HepG2 (cell line): ENCODE measurements around the gene USP40. TPM values are rescaled to one million over a fixed set of nuclear protein-coding genes. Genes with fewer than 3 reads are reported as not detected.

Experiments used
- ATAC-seq: fragments of 200-7000 bp; cut with Tn5 transposase; 3 replicates; pipeline ENCODE4 v1.9.1; 2020; ENCODE audit warnings: mild to moderate bottlenecking, moderate library complexity
- BruUV-seq: library from RNA; stranded (reverse); fragments of 400-500 nt; replicated peaks from 2 replicates; lab custom pipeline; 2021; lab: Mats Ljungman, UMichigan
- CTCF ChIA-PET: fragments of 300-600 bp; formaldehyde crosslinking; extraction: SDS; loops from one replicate; lab custom pipeline; 2021; ENCODE audit warnings: low total read pairs, inconsistent platforms, low intra/inter-chr PET ratio; lab: Yijun Ruan, JAX
- POLR2A ChIA-PET: fragments of 350-600 bp; sonication (Branson Sonifier 250); formaldehyde crosslinking; loops from one replicate; lab custom pipeline; 2020; ENCODE audit warnings: antibody characterized with exemption, inconsistent platforms; lab: Yijun Ruan, JAX
- DNase-seq: peaks from one replicate; pipeline ENCODE4 v3.0.0-alpha.2; 2015; ENCODE audit warnings: low spot score
- FAIRE-seq: peaks from 3 replicates; lab custom pipeline; 2011; peaks lifted over from hg19 to GRCh38; lab: Jason Lieb, UNC
- H2AFZ ChIP-seq: one replicate; pipeline ENCODE4 v1.6.1; 2011; ENCODE audit warnings: low read length, inconsistent platforms
- H3K27ac ChIP-seq: fragments of 300-600 bp; 3 replicates; pipeline ENCODE4 v1.8.0; 2011; ENCODE audit warnings: mixed run types, mild to moderate bottlenecking, mixed read lengths, low read length, inconsistent platforms; ENCODE audit not compliant: insufficient read depth; ENCODE audit errors: extremely low read length
- H3K27me3 ChIP-seq, 2 experiments: fragments of 200-600 bp in 1 of 2; 2 replicates in 1 of 2; 3 replicates in 1 of 2; pipeline versions ENCODE4 v1.6.0 to v1.8.0; 2011; ENCODE audit warnings: low read length in 2 of 2, mild to moderate bottlenecking in 2 of 2, moderate library complexity in 2 of 2, inconsistent platforms in 1 of 2; ENCODE audit not compliant: insufficient read depth in 2 of 2, control insufficient read depth in 1 of 2
- H3K36me3 ChIP-seq, 2 experiments: fragments of 200-600 bp in 1 of 2; replicated peaks in 1 of 2; 2 replicates in 1 of 2; 3 replicates in 1 of 2; pipeline versions ENCODE4 v1.5.1 to v1.8.0; 2011; ENCODE audit warnings: low read length in 2 of 2, inconsistent platforms in 1 of 2; ENCODE audit not compliant: insufficient read depth in 2 of 2, control insufficient read depth in 1 of 2
- H3K4me1 ChIP-seq: 2 replicates; pipeline ENCODE4 v1.5.1; 2012; ENCODE audit warnings: low read length, inconsistent platforms; ENCODE audit not compliant: insufficient read depth
- H3K4me2 ChIP-seq: 2 replicates; pipeline ENCODE4 v1.6.0; 2011; ENCODE audit warnings: low read depth, low read length, inconsistent platforms
- H3K4me3 ChIP-seq, 3 experiments: fragments of 200-600 bp in 1 of 3; sonication (generic), shearing (Covaris generic) in 1 of 3; replicated peaks in 1 of 3; 2 replicates each; pipeline ENCODE4 v1.5.1; 2011 to 2016; ENCODE audit warnings: low read length in 3 of 3, inconsistent platforms in 2 of 3, low read depth in 2 of 3, mild to moderate bottlenecking in 2 of 3, control low read depth in 1 of 3, mixed read lengths in 1 of 3; ENCODE audit not compliant: insufficient read depth in 1 of 3
- H3K79me2 ChIP-seq: one replicate; pipeline ENCODE4 v1.6.1; 2011; ENCODE audit warnings: low read length, inconsistent platforms; ENCODE audit not compliant: insufficient read depth
- H3K9ac ChIP-seq: 2 replicates; pipeline ENCODE4 v1.6.0; 2011; ENCODE audit warnings: mild to moderate bottlenecking, low read depth, low read length, inconsistent platforms; ENCODE audit not compliant: insufficient read depth
- H3K9me3 ChIP-seq: 2 replicates; pipeline ENCODE4 v1.5.1; 2012; ENCODE audit warnings: mild to moderate bottlenecking, low read length
- H4K20me1 ChIP-seq: 2 replicates; pipeline ENCODE4 v1.6.0; 2011; ENCODE audit warnings: inconsistent platforms, mild to moderate bottlenecking, low read length, moderate library complexity; ENCODE audit not compliant: insufficient read depth
- CBX2 ChIP-seq, 2 experiments: fragments of 200-600 bp in 1 of 2; sonication (generic); formaldehyde crosslinking in 1 of 2; IDR thresholded peaks; 2 replicates each; pipeline versions ENCODE4 v1.7.0 to v1.8.1; 2018 to 2022; ENCODE audit warnings: low read depth in 2 of 2, low read length in 1 of 2, mild to moderate bottlenecking in 1 of 2, missing genetic modification reagents in 1 of 2
- WGBS: methylation state at CpG from one replicate; pipeline ENCODE4 v1.1.6; 2017; ENCODE audit warnings: low lambda C conversion rate; 5-methylcytosine and 5-hydroxymethylcytosine counted together
- in situ Hi-C: cut with HindIII; loops from 2 replicates; pipeline ENCODE4 v1.10.0; 2017; ENCODE audit warnings: low pct_unique_long_range_greater_than_20kb; ENCODE audit not compliant: extremely low pct_ligation_motif_present
- intact Hi-C: fragments of 100-400 bp; cut with micrococcal nuclease; formaldehyde crosslinking; loops from one replicate; pipeline ENCODE4 v1.10.0; 2022; ENCODE audit not compliant: unreplicated experiment
- polyA plus RNA-seq, 8 experiments: library from polyadenylated mRNA; depleted of rRNA in 3 of 8; stranded (reverse) in 7 of 8; unstranded in 1 of 8; fragments of >200 nt; fragmentation: Illumina TruSeq in 4 of 8; extraction: Trizol in 4 of 8; gene quantifications; 2 replicates each; pipeline versions ENCODE4 v1.2.1 to v1.2.3, GENCODE V29; 2011 to 2016; ENCODE audit warnings: low read depth in 4 of 8, missing spikeins in 1 of 8, mixed read lengths in 1 of 8; ENCODE audit not compliant: insufficient read depth in 1 of 8
- total RNA-seq, 5 experiments: library from RNA; depleted of rRNA; stranded (reverse); fragments of >200 nt; fragmentation: Illumina TruSeq; extraction: Trizol; gene quantifications; 2 replicates each; pipeline ENCODE4 v1.2.3, GENCODE V29; 2016; ENCODE audit warnings: low read depth in 1 of 5
- TF ChIP-seq, protein P1 (sequence below): sonication (generic); formaldehyde crosslinking; IDR thresholded peaks from 2 replicates; pipeline ENCODE4 v1.5.1; 2020; ENCODE audit warnings: mild to moderate bottlenecking, missing genetic modification reagents, moderate library complexity

The USP40 gene
- total and polyA plus RNA-seq, 2 of the 13 experiments (the other 11 are each of a cell fraction or from before 2014, with no cell fraction given) = 41.0 to 46.3 TPM

DNA sequence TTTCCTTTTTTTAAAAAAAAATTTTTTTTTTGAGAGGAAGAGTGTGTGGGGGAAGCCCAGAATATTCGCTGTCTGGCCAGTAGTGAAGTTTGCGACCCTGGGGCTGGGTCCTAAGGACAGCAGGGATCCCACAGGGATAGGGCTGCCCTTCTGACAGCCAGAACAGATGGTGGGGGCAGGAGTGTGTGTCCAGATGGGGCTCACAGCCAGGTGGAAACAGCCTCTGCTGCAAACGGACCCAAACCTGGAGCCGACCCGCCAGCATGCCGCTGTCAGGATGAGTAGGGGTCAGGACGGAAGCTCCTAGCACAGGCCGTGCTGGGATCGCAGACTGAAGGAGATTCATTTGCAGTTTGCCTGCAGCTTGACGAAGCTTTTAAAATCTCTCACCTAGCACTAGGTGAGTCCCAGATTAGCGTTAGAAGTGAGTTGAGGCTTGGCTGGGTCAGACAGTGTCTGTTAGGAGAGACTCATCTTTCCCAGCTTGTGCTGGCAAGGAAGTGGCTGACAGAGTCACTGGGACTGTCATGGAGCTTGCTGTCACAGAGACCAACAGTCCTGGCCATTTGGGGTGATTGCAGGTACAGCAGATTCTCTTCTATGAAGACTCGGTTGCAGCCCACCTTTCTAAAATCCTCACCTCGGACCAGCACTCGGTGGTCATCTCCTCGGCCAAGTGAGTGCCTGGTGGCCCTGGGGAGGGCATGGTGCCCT is 118.9 kb downstream of the USP40 start:
- no peaks in the 10 kb centered on the region for H3K79me2 ChIP-seq
- no peak overlapping the region for H3K27ac ChIP-seq
- intact Hi-C loops (loop anchor here (5.0 to 10.0 kb wide), 3 partner anchors 93 to 387 kb away; partner anchors contain the start of genes DGKD and UGT1A5), in situ Hi-C loops (no loop called here)
- no peak overlapping the region for H3K4me2 ChIP-seq
- CTCF ChIA-PET = no interaction called here
- ATAC-seq (no peak; the same call in 2 of the 3 replicates), FAIRE-seq (no peak), DNase-seq (no peak)
- POLR2A ChIA-PET = no interaction called here
- H3K36me3 ChIP-seq = peaks cover 54 to 83% of the 10 kb centered on the region in 2 experiments
- 99% methylated on average over 15 of the region's 15 CpGs for WGBS
- no peaks in the 10 kb centered on the region for H3K9me3 ChIP-seq
- no peaks in the 10 kb centered on the region for H3K27me3 ChIP-seq
- no peak overlapping the region for H3K9ac ChIP-seq
- no peak overlapping the region for H2AFZ ChIP-seq
- BruUV-seq = no TSS peak
- no peak overlapping the region for H3K4me3 ChIP-seq
- H3K4me1 ChIP-seq = peaks cover 10% of the 10 kb centered on the region
- peaks cover 3% of the 10 kb centered on the region; the same call in 1 of the 2 replicates for H4K20me1 ChIP-seq
- TF ChIP-seq CBX2 (IDR thresholded peaks at IDR 0.05; ENCODE audit: low read depth, low read length) (no peak), CBX2 (CRISPR knock-in tag; IDR thresholded peaks at IDR 0.05; ENCODE audit: low read depth) (no peak)
- TF ChIP-seq, protein P1, sequence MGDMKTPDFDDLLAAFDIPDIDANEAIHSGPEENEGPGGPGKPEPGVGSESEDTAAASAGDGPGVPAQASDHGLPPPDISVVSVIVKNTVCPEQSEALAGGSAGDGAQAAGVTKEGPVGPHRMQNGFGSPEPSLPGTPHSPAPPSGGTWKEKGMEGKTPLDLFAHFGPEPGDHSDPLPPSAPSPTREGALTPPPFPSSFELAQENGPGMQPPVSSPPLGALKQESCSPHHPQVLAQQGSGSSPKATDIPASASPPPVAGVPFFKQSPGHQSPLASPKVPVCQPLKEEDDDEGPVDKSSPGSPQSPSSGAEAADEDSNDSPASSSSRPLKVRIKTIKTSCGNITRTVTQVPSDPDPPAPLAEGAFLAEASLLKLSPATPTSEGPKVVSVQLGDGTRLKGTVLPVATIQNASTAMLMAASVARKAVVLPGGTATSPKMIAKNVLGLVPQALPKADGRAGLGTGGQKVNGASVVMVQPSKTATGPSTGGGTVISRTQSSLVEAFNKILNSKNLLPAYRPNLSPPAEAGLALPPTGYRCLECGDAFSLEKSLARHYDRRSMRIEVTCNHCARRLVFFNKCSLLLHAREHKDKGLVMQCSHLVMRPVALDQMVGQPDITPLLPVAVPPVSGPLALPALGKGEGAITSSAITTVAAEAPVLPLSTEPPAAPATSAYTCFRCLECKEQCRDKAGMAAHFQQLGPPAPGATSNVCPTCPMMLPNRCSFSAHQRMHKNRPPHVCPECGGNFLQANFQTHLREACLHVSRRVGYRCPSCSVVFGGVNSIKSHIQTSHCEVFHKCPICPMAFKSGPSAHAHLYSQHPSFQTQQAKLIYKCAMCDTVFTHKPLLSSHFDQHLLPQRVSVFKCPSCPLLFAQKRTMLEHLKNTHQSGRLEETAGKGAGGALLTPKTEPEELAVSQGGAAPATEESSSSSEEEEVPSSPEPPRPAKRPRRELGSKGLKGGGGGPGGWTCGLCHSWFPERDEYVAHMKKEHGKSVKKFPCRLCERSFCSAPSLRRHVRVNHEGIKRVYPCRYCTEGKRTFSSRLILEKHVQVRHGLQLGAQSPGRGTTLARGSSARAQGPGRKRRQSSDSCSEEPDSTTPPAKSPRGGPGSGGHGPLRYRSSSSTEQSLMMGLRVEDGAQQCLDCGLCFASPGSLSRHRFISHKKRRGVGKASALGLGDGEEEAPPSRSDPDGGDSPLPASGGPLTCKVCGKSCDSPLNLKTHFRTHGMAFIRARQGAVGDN = peak; percentile 24; the same call in 1 of the 2 replicates
